Smooth muscle cell (in vitro differentiated cells): ENCODE results near the gene MEGF11. TPM values are rescaled to one million over a fixed set of nuclear protein-coding genes. Genes with fewer than 3 reads are reported as not detected.

ENCODE experiments used
- DNase-seq: peaks from one replicate; lab custom pipeline; 2025; ENCODE audit not compliant: unreplicated experiment; lab: John Stamatoyannopoulos, UW
- H2AFZ ChIP-seq: fragments of 200-600 bp; sonication (generic); 2 replicates; pipeline ENCODE4 v1.6.0; 2016; ENCODE audit warnings: antibody characterized with exemption, low read depth, mild to moderate bottlenecking
- H3F3A ChIP-seq: fragments of 200-600 bp; sonication (generic); 2 replicates; pipeline ENCODE4 v1.6.0; 2017; ENCODE audit warnings: antibody characterized with exemption, low read depth
- H3K27ac ChIP-seq: fragments of 200-600 bp; sonication (generic); 2 replicates; pipeline ENCODE4 v1.5.1; 2016; ENCODE audit warnings: low read depth, mild to moderate bottlenecking
- H3K27me3 ChIP-seq: fragments of 200-600 bp; sonication (generic); 2 replicates; pipeline ENCODE4 v1.6.1; 2016; ENCODE audit warnings: low read depth, mild to moderate bottlenecking
- H3K36me3 ChIP-seq: fragments of 200-600 bp; sonication (generic); 2 replicates; pipeline ENCODE4 v1.5.1; 2016; ENCODE audit warnings: low read depth
- H3K4me1 ChIP-seq: fragments of 200-600 bp; sonication (generic); 2 replicates; pipeline ENCODE4 v1.5.1; 2016; ENCODE audit warnings: low read depth
- H3K4me2 ChIP-seq: fragments of 200-600 bp; sonication (generic); 2 replicates; pipeline ENCODE4 v1.6.0; 2016; ENCODE audit warnings: mild to moderate bottlenecking
- H3K4me3 ChIP-seq: fragments of 200-600 bp; sonication (generic); 2 replicates; pipeline ENCODE4 v1.5.1; 2016; ENCODE audit warnings: mild to moderate bottlenecking
- H3K79me2 ChIP-seq: fragments of 200-600 bp; sonication (generic); 2 replicates; pipeline ENCODE4 v1.6.0; 2016; ENCODE audit warnings: low read depth, mild to moderate bottlenecking
- H3K9ac ChIP-seq: fragments of 200-600 bp; sonication (generic); 2 replicates; pipeline ENCODE4 v1.6.0; 2016; ENCODE audit warnings: low read depth
- H3K9me3 ChIP-seq: fragments of 200-600 bp; sonication (generic); replicated peaks from 2 replicates; pipeline ENCODE4 v1.5.1; 2016; ENCODE audit warnings: low read depth
- H4K20me1 ChIP-seq: fragments of 200-600 bp; sonication (generic); 2 replicates; pipeline ENCODE4 v1.6.0; 2016; ENCODE audit warnings: low read depth
- CTCF ChIP-seq: fragments of 200-600 bp; sonication (generic); IDR thresholded peaks from 2 replicates; pipeline ENCODE4 v1.5.1; 2017; ENCODE audit warnings: borderline replicate concordance, mild to moderate bottlenecking, antibody characterized with exemption; ENCODE audit not compliant: insufficient read depth, poor library complexity, severe bottlenecking
- WGBS: methylation state at CpG from one replicate; pipeline ENCODE4 v1.1.7; 2016; ENCODE audit warnings: low lambda C conversion rate; 5-methylcytosine and 5-hydroxymethylcytosine counted together
- polyA plus RNA-seq: library from polyadenylated mRNA; unstranded; fragments of >200 nt; fragmentation: Nextera tagmentation; extraction: Ambion mirVana; gene quantifications from 2 replicates; pipeline ENCODE4 v1.2.1, GENCODE V29; 2016
- total RNA-seq: library from RNA; depleted of rRNA; stranded (reverse); fragments of >200 nt; gene quantifications from 2 replicates; pipeline ENCODE4 v1.2.3, GENCODE V29; 2014

Gene MEGF11
- total and polyA plus RNA-seq, 2 experiments from 2014 or later, result 0.08 TPM; not detected in 1

- H3K9ac ChIP-seq, result no peak overlapping the region
- H3K4me3 ChIP-seq, result no peak overlapping the region
- H3K9me3 ChIP-seq, result no peaks in the 10 kb centered on the region
- TF ChIP-seq CTCF, result no peak
- H3F3A ChIP-seq, result no peaks in the 10 kb centered on the region
- no peaks in the 10 kb centered on the region for H3K27me3 ChIP-seq
- no peak overlapping the region for H3K4me2 ChIP-seq
- H4K20me1 ChIP-seq, result no peaks in the 10 kb centered on the region
- no peaks in the 10 kb centered on the region for H3K79me2 ChIP-seq
- no peaks in the 10 kb centered on the region for H3K4me1 ChIP-seq
- no peak overlapping the region for H2AFZ ChIP-seq
- no peaks in the 10 kb centered on the region for H3K36me3 ChIP-seq
- WGBS, result 96% methylated on average over 5 of the region's 5 CpGs
- no peak for DNase-seq
- no peak overlapping the region for H3K27ac ChIP-seq
These were observed 41.0 kb downstream of the MEGF11 start for GRCh38 chr15:66212563-66212921.

DNA sequence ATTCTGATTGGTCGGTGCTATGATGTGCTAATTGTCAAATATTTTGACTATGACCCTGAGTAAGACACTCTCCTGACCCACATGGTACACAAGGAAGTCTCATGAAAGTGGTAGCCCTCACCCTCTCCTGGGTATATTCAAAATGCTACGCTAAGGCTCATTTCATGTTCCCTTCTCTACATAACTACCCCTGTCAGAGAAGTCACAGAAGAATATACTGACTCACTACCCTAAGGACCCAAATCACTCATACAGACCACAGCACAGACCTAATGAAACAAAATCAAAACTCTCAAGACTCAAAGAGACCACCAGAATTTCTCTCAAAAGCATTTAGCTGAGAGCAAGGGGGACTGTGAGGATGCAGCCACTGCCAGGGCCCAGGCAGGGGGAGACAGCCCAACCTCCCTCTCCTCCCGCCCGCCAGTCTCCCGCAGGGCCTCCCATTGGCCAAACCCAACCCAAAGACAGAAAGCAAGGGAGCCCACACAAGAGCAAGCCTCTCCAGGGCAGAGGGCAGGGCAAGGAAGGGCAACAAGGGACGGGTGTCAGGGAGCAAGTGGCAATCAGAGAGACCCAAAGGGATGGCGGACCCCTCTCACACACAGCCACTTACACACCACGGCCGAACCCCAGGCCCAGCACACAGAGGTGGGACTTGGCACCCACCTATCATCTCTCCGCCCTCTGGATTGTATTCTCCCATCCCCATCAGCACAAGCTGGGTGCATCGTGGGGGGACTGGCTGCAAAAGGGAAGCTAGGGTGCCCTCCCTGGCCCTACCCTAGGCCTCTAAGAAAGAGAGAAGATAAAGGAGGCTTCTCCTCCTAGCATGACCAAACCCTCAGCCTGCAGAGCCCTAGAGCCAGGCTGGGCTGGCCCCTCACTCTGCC is 41.6 kb downstream of the MEGF11 start:
- Histone ChIP-seq H3K27ac (no peak overlapping the region), H3K4me2 (no peak overlapping the region), H3F3A (no peaks in the 10 kb centered on the region), H3K27me3 (no peaks in the 10 kb centered on the region), H3K9me3 (no peaks in the 10 kb centered on the region), H3K9ac (no peak overlapping the region), H2AFZ (no peak overlapping the region), H4K20me1 (no peaks in the 10 kb centered on the region), H3K36me3 (no peaks in the 10 kb centered on the region), H3K4me1 (no peaks in the 10 kb centered on the region), H3K79me2 (no peaks in the 10 kb centered on the region), H3K4me3 (no peak overlapping the region)
- TF ChIP-seq CTCF, result no peak
- 94% methylated on average over 10 of the region's 11 CpGs for WGBS
- no peak for DNase-seq

- 93% methylated on average over 4 of the region's 4 CpGs for WGBS
- Histone ChIP-seq H2AFZ (no peak overlapping the region), H3K4me3 (no peak overlapping the region)
These were observed 42.9 kb downstream of the MEGF11 start for GRCh38 chr15:66210684-66211083.

More at GRCh38 chr15:66210684-66211083, 42.9 kb downstream of the MEGF11 start:
- no peaks in the 10 kb centered on the region for H3K79me2 ChIP-seq
- no peaks in the 10 kb centered on the region for H3K27me3 ChIP-seq
- H3K4me2 ChIP-seq, result no peak overlapping the region
- H3F3A ChIP-seq, result no peaks in the 10 kb centered on the region
- no peaks in the 10 kb centered on the region for H3K9me3 ChIP-seq
- H3K27ac ChIP-seq, result no peak overlapping the region
- TF ChIP-seq CTCF, result no peak
- H3K36me3 ChIP-seq, result no peaks in the 10 kb centered on the region
- H3K4me1 ChIP-seq, result no peaks in the 10 kb centered on the region
- DNase-seq, result no peak
- no peak overlapping the region for H3K9ac ChIP-seq
- no peaks in the 10 kb centered on the region for H4K20me1 ChIP-seq
